Left lung (tissue), 10 donors: Measurements from ENCODE around the gene ECSIT. TPM values are rescaled to one million over a fixed set of nuclear protein-coding genes. Genes with fewer than 3 reads are reported as not detected.

Experiments
- ATAC-seq: fragments of 200-7000 bp; cut with Tn5 transposase; one replicate; pipeline ENCODE4 v1.9.1; 2020; ENCODE audit warnings: moderate library complexity
- DNase-seq, 4 donors: peaks; one replicate each; pipeline ENCODE4 v3.0.0-alpha.2; 2013 to 2020
- H3K27ac ChIP-seq, 2 donors: fragments of 200-600 bp; sonication (generic) in 1 of 2; one replicate each; pipeline versions ENCODE4 v1.5.0 to v1.8.0; 2020 to 2021
- H3K27me3 ChIP-seq, 2 donors: fragments of 200-600 bp; sonication (generic) in 1 of 2; one replicate each; pipeline versions ENCODE4 v1.5.0 to v1.8.0; 2020 to 2021
- H3K36me3 ChIP-seq, 2 donors: fragments of 200-600 bp; sonication (generic) in 1 of 2; one replicate each; pipeline versions ENCODE4 v1.5.0 to v1.8.0; 2020 to 2021
- H3K4me1 ChIP-seq, 2 donors: fragments of 200-600 bp; one replicate each; pipeline ENCODE4 v1.8.0; 2021
- H3K4me3 ChIP-seq, 2 donors: fragments of 200-600 bp; sonication (generic) in 1 of 2; one replicate each; pipeline versions ENCODE4 v1.5.0 to v1.8.0; 2020 to 2021; ENCODE audit warnings: mild to moderate bottlenecking in 1 of 2
- H3K9me3 ChIP-seq, 2 donors: fragments of 200-600 bp; sonication (generic) in 1 of 2; one replicate each; pipeline versions ENCODE4 v1.5.0 to v1.8.0; 2020 to 2021
- CTCF ChIP-seq, 2 donors: fragments of 200-600 bp; sonication (generic) in 1 of 2; IDR thresholded peaks; one replicate each; pipeline versions ENCODE4 v1.5.0 to v1.8.0; 2021; ENCODE audit warnings: antibody characterized with exemption in 2 of 2
- intact Hi-C, 2 donors: fragments of 100-400 bp; cut with DNase I; formaldehyde crosslinking; loops; one replicate each; pipeline versions ENCODE4 v1.11.2 to v1.14.2; 2022
- polyA plus RNA-seq, 6 donors: library from polyadenylated mRNA; unstranded; fragments of 120-200 nt; gene quantifications; one replicate each; pipeline ENCODE4 v1.2.1, GENCODE V29; 2013; ENCODE audit not compliant: insufficient read length in 6 of 6
- total RNA-seq, 2 donors: library from RNA; stranded (reverse); fragmentation: NEBNext Ultra II Directional; extraction: Animal tissue kit (Norgen Biotek cat#: 25700); gene quantifications; one replicate each; pipeline ENCODE4 v1.2.1, GENCODE V29; 2021
- donor health status: DM: no; HTN: yes; CAD: no.
- donor health status: DM: no; HTN: no; CAD: no.

ECSIT gene
- total and polyA plus RNA-seq, 8 donors: 32.6 to 44.6 (median 36.6) TPM

DNA sequence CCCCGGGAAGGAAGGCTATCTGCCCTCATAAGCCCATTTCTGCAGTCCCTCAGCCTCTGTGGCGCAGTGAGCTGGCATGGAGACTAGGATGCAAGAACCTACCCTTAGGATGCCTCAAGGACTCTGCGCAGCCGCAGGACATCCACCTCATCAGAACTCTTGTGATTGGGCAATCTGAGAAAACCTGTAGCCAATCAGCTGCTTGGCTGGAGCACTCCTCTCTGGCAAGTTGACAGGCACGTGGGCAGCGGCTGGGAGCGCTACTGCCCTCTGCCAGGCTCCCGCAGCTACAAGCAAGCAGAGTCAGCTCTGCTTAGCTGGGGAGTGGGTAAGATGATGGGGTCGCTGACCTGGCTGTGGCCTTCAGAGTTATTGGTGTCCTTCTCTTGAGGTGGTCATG, 1.5 kb upstream of the ECSIT start:
- intact Hi-C loops: no loop called here
- TF ChIP-seq CTCF (IDR thresholded peaks at IDR 0.05): no peak
- ATAC-seq (peak; percentile 2), DNase-seq (peak in 3 of 4 donors; percentile 67 to 82 (median 72))
- H3K4me3 ChIP-seq: no peak overlapping the region
- H3K27me3 ChIP-seq: no peaks in the 10 kb centered on the region
- no peak overlapping the region for H3K27ac ChIP-seq
- no peaks in the 10 kb centered on the region for H3K36me3 ChIP-seq
- H3K9me3 ChIP-seq: no peaks in the 10 kb centered on the region
- H3K4me1 ChIP-seq: peaks cover 8 to 35% of the 10 kb centered on the region in 2 donors

DNA sequence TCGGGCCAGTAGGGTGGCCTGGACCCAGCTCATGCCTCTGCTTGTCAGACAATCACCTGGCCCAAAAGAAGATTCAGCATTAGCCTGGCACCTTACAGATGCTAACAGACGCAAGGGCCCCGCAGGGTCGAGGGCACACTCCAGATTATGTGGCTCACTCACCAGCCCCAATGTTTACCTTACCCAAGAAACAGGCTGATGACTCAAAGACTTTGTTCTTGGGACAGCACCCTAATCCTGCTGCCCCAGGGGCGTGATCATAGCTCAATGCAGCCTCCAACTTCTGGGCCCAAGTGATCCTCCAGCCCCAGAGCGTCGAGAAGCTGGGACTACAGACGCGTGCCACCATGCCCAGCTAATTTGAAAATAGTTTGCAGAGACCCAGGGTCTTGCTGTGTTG, 9.8 kb downstream of the ECSIT start:
- no peak for DNase-seq
- Histone ChIP-seq H3K4me1 (no peaks in the 10 kb centered on the region), H3K9me3 (no peaks in the 10 kb centered on the region), H3K27ac (no peak overlapping the region), H3K27me3 (no peaks in the 10 kb centered on the region), H3K4me3 (no peak overlapping the region), H3K36me3 (peaks cover 0 to 70% of the 10 kb centered on the region in 2 donors)
- ATAC-seq: no peak
- TF ChIP-seq CTCF (IDR thresholded peaks at IDR 0.05): no peak
- intact Hi-C loops: no loop called here

DNA sequence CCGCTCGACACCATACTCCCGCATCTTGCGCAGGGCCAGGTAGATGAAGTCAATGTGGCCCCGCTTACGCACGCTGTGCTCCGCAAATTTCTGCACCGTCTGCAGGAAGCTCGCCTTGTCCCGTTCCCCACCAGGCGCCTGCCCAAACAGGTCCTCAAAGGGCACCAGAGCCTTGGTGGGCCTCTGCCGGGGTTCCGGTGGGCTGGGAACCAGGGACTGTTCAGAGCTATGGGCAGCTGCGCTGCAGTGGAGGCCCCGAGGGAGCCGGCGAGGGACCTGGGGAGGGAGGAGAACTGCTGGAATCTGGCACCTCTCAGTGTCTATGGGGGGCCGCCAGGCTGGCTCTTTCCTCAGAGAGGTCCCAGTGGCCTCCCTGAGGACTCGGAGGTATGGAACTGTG, 15.0 kb downstream of the ECSIT start:
- no peak for TF ChIP-seq CTCF (IDR thresholded peaks at IDR 0.05)
- Histone ChIP-seq H3K9me3 (no peaks in the 10 kb centered on the region), H3K4me3 (no peak overlapping the region), H3K27me3 (no peaks in the 10 kb centered on the region), H3K27ac (no peak overlapping the region), H3K36me3 (peaks cover 0 to 74% of the 10 kb centered on the region in 2 donors), H3K4me1 (no peaks in the 10 kb centered on the region)
- DNase-seq (no peak), ATAC-seq (no peak)
- intact Hi-C loops: no loop called here

DNA sequence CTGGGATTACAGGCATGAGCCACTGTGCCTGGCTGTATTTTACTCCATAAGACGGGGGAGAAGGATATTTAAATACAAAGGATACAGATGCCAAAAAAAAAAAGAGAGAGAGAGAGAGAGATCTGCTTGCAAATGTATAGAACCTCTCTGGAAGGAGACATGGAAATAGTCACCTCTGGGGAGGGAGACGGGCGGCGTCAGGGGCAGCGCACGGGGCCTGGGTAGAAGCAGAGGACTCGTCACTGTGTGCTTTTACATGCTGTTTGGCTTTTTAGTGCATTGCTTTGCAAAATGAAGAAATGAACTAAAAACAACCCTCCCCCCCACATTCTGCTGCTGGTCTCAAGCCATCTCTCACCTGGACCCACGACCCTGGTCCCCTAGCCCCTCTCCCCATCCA, 18.5 kb downstream of the ECSIT start:
- intact Hi-C loops: no loop called here
- peaks cover 0 to 39% of the 10 kb centered on the region in 2 donors for H3K36me3 ChIP-seq
- DNase-seq (no peak), ATAC-seq (no peak)
- H3K27me3 ChIP-seq: no peaks in the 10 kb centered on the region
- peaks cover 3 to 10% of the 10 kb centered on the region in 2 donors for H3K4me1 ChIP-seq
- no peak overlapping the region for H3K4me3 ChIP-seq
- no peak overlapping the region for H3K27ac ChIP-seq
- no peaks in the 10 kb centered on the region for H3K9me3 ChIP-seq
- no peak for TF ChIP-seq CTCF (IDR thresholded peaks at IDR 0.05)

- Histone ChIP-seq H3K27me3 (no peaks in the 10 kb centered on the region), H3K4me1 (peaks cover 3 to 16% of the 10 kb centered on the region in 2 donors), H3K27ac (no peak overlapping the region), H3K36me3 (peaks cover 0 to 15% of the 10 kb centered on the region in 2 donors), H3K4me3 (no peak overlapping the region), H3K9me3 (no peaks in the 10 kb centered on the region)
- no peak for TF ChIP-seq CTCF (IDR thresholded peaks at IDR 0.05)
- intact Hi-C loops: no loop called here
- ATAC-seq (no peak), DNase-seq (no peak)
Observed at GRCh38 chr19:11507370-11508078, 21.4 kb downstream of the ECSIT start.
